Right lobe of liver (tissue), 6 donors: ENCODE results near the gene CACNB2. TPM values are rescaled to one million over a fixed set of nuclear protein-coding genes. Genes with fewer than 3 reads are reported as not detected.

Experiments used
- ATAC-seq, 4 donors: fragments of 200-7000 bp; cut with Tn5 transposase; one replicate each; pipeline ENCODE4 v1.9.1; 2020; ENCODE audit warnings: mild to moderate bottlenecking in 4 of 4, moderate library complexity in 4 of 4
- DNase-seq, 3 donors: peaks; one replicate each; pipeline ENCODE4 v3.0.0-alpha.2; 2020
- H3K27ac ChIP-seq, 3 donors: fragments of 200-600 bp; one replicate each; pipeline ENCODE4 v1.8.0; 2022
- H3K27me3 ChIP-seq, 2 donors: fragments of 200-600 bp; one replicate each; pipeline ENCODE4 v1.8.0; 2022
- H3K36me3 ChIP-seq, 4 donors: fragments of 200-600 bp; sonication (generic) in 1 of 4; one replicate each; pipeline versions ENCODE4 v1.5.1 to v1.8.0; 2017 to 2022; ENCODE audit warnings: control low read depth in 1 of 4
- H3K4me1 ChIP-seq, 4 donors: fragments of 200-600 bp; sonication (generic) in 1 of 4; one replicate each; pipeline versions ENCODE4 v1.5.1 to v1.8.0; 2017 to 2022; ENCODE audit warnings: control low read depth in 1 of 4
- H3K4me3 ChIP-seq, 3 donors: fragments of 200-600 bp; one replicate each; pipeline ENCODE4 v1.8.0; 2022
- H3K9me3 ChIP-seq, 4 donors: fragments of 200-600 bp; sonication (generic) in 1 of 4; one replicate each; pipeline versions ENCODE4 v1.5.1 to v1.8.0; 2017 to 2022; ENCODE audit warnings: control low read depth in 1 of 4
- POLR2A ChIP-seq: fragments of 450-650 bp; IDR thresholded peaks from one replicate; pipeline ENCODE4 v1.6.1; 2017; ENCODE audit warnings: antibody characterized with exemption, mild to moderate bottlenecking
- WGBS: methylation state at CpG from one replicate; pipeline ENCODE4 v1.1.6; 2018; ENCODE audit warnings: low coverage, low lambda C conversion rate; ENCODE audit not compliant: insufficient coverage; ENCODE audit errors: missing lambda C conversion rate; 5-methylcytosine and 5-hydroxymethylcytosine counted together
- intact Hi-C, 2 donors: fragments of 100-400 bp; cut with DNase I; formaldehyde crosslinking; loops; one replicate each; pipeline versions ENCODE4 v1.11.2 to v1.14.1; 2022
- total RNA-seq, 6 experiments: library from RNA; depleted of rRNA in 2 of 6; stranded (reverse); fragments of >200 nt in 2 of 6; fragmentation: NEBNext Ultra II Directional in 3 of 6; extraction: Animal tissue kit (Norgen Biotek cat#: 25700) in 3 of 6; gene quantifications; one replicate each; pipeline versions ENCODE4 v1.1.0 to v1.2.4, GENCODE V29; 2016 to 2023
- TF ChIP-seq, protein P1 (sequence below), 4 donors: fragments of 200-600 bp in 3 of 4; fragments of 450-650 bp in 1 of 4; IDR thresholded peaks; one replicate each; pipeline versions ENCODE4 v1.5.1 to v1.8.0; 2016 to 2022; ENCODE audit warnings: antibody characterized with exemption in 4 of 4, mild to moderate bottlenecking in 2 of 4
- donor health status: DM: no; HTN: yes; CAD: no.
- donor health status: DM: no; HTN: no; CAD: no.
- donor health status: DM: no; HTN: no; CAD: no.
- donor health status: DM: no; HTN: yes; CAD: no.
- donor health status: DM: no; HTN: yes; CAD: no.

The CACNB2 gene
- total RNA-seq, 6 experiments from 2014 or later = 0.12 to 1.8 (median 1.0) TPM; not detected in 1

DNA sequence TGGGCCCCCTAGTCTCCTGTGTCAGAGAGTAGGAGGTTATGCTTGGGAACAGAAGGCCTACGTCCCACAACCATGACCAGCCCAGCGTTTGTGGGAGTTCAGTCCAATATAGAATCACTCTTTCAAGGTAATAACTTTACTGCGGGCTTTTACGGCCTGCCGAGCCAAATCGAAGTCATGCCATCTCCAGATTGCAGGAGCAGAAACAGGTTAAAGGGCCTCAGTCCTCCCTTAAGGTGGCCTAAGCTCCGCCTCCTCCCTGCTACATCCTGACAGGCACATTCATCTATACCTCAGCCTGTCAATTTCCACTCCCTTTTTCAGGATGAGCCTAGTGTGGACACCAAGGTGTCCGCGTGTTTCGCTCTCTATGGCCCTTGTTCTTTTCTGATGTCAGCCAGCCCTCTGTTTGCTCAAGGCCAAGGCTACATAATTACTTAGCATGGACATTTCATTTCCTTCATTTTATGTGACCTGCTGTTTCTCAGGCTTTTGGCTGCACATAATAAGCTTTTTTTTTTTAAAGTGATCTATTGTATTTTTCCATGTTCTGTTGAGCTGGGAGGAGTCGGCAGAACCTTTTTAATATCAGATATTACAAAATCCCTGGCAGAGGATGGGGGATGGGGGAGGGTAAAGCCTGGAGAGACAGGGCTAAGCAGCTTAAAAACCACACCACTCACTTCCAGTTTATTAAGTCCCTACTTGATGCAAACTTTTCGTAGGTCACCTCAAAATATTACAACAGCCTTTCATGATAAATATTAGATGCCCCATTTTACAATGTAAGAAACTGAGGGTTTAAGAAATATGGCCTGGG, 84.6 kb downstream of the CACNB2 start:
- no peaks in the 10 kb centered on the region for H3K36me3 ChIP-seq
- no peak overlapping the region for H3K4me3 ChIP-seq
- 60% methylated on average over 9 of the region's 12 CpGs for WGBS
- H3K27me3 ChIP-seq = no peaks in the 10 kb centered on the region
- TF ChIP-seq, protein P1, sequence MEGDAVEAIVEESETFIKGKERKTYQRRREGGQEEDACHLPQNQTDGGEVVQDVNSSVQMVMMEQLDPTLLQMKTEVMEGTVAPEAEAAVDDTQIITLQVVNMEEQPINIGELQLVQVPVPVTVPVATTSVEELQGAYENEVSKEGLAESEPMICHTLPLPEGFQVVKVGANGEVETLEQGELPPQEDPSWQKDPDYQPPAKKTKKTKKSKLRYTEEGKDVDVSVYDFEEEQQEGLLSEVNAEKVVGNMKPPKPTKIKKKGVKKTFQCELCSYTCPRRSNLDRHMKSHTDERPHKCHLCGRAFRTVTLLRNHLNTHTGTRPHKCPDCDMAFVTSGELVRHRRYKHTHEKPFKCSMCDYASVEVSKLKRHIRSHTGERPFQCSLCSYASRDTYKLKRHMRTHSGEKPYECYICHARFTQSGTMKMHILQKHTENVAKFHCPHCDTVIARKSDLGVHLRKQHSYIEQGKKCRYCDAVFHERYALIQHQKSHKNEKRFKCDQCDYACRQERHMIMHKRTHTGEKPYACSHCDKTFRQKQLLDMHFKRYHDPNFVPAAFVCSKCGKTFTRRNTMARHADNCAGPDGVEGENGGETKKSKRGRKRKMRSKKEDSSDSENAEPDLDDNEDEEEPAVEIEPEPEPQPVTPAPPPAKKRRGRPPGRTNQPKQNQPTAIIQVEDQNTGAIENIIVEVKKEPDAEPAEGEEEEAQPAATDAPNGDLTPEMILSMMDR (IDR thresholded peaks at IDR 0.05) = no peak
- TF ChIP-seq POLR2A = no peak
- ATAC-seq (no peak), DNase-seq (no peak)
- no peaks in the 10 kb centered on the region for H3K4me1 ChIP-seq
- intact Hi-C loops = no loop called here
- no peak overlapping the region for H3K27ac ChIP-seq
- H3K9me3 ChIP-seq = no peaks in the 10 kb centered on the region

DNA sequence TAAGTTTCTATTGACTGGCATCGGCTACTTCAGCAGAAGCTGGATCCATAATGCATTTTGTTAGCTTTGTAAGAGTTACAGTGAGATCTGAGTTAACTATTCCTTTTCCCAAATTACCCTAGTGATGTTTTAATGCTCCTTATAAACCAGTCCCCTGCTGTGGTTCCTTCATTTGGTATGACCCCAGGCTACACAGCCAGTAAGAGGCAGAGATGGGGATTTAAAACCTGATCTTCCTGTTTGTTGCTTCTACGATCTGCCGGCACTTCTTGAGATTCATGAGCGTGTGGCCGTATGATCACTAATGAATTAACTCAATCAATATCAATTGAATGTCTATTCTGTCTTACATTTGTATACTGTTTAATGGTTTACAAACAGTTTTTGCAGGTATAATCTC, 86.1 kb downstream of the CACNB2 start:
- Histone ChIP-seq H3K36me3 (no peaks in the 10 kb centered on the region), H3K27me3 (no peaks in the 10 kb centered on the region), H3K4me3 (no peak overlapping the region), H3K4me1 (no peaks in the 10 kb centered on the region), H3K27ac (no peak overlapping the region), H3K9me3 (no peaks in the 10 kb centered on the region)
- intact Hi-C loops = no loop called here
- DNase-seq (no peak), ATAC-seq (no peak)
- WGBS = 80% methylated on average over 5 of the region's 5 CpGs
- TF ChIP-seq, protein P1 (IDR thresholded peaks at IDR 0.05) = no peak
- TF ChIP-seq POLR2A = no peak

DNA sequence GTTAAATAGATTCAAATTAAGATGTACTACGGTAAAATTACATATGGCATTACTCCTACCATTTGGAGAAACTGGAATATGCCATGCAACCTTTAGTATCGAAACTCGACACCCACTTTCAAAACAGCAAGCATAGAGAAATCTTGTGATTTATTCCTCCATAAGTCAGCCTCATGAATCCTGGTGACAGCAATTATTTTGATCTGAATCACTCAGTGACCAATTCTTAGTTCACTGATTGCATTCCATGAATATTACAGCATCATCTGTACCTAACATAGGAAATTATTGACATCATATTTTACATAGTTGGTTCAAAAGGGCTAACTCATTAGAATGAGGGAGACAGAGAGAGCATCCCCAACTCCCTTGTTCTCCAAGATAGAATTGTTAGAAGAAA, 89.6 kb downstream of the CACNB2 start:
- ATAC-seq (no peak), DNase-seq (no peak)
- Histone ChIP-seq H3K4me1 (no peaks in the 10 kb centered on the region), H3K4me3 (no peak overlapping the region), H3K27me3 (no peaks in the 10 kb centered on the region), H3K9me3 (no peaks in the 10 kb centered on the region), H3K27ac (no peak overlapping the region), H3K36me3 (no peaks in the 10 kb centered on the region)
- intact Hi-C loops = no loop called here
- 92% methylated on average over 3 of the region's 3 CpGs for WGBS
- TF ChIP-seq, protein P1 (IDR thresholded peaks at IDR 0.05) = no peak
- no peak for TF ChIP-seq POLR2A

DNA sequence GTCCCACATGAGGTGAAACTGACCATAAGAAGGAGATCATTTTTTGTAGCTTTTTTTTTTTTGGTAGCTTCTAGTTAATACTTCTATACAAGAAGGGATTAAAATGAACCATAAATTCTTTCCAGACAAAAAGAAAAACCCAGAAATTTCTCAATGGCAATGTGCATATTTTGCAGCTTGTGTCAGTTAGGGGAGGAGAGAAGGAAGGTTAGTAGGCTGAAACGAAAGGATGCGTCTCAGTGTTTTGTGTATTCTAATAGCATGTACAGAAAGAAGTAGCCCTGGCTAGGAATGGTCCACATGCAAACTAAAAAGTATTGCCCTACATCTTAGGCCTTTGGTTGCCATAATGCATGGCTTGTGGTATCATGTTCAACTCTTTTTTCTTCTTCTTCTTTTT, 90.6 kb downstream of the CACNB2 start:
- no peak for DNase-seq
- 74% methylated on average over 2 of the region's 2 CpGs for WGBS
- no peak overlapping the region for H3K4me3 ChIP-seq
- H3K27ac ChIP-seq = no peak overlapping the region
- H3K27me3 ChIP-seq = no peaks in the 10 kb centered on the region
- no peak for ATAC-seq
- H3K36me3 ChIP-seq = no peaks in the 10 kb centered on the region
- TF ChIP-seq POLR2A = no peak
- TF ChIP-seq, protein P1 (IDR thresholded peaks at IDR 0.05) = no peak
- no peaks in the 10 kb centered on the region for H3K9me3 ChIP-seq
- H3K4me1 ChIP-seq = no peaks in the 10 kb centered on the region
- intact Hi-C loops = no loop called here
